ENCODE results near the gene TMEM11. TPM values are rescaled to one million over a fixed set of nuclear protein-coding genes. Genes with fewer than 3 reads are reported as not detected.

TMEM11 gene, protein sequence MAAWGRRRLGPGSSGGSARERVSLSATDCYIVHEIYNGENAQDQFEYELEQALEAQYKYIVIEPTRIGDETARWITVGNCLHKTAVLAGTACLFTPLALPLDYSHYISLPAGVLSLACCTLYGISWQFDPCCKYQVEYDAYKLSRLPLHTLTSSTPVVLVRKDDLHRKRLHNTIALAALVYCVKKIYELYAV
- total RNA-seq (24.7 and 25.3 TPM in 2 replicates), polyA plus RNA-seq (13.0 and 21.4 TPM in 2 replicates), polyA minus RNA-seq (18.8 and 24.3 TPM in 2 replicates)
- total RNA-seq (2013): 16.8 TPM

- Histone ChIP-seq H4K20me1 (ENCODE audit: control insufficient read depth, insufficient read depth, low read length, poor library complexity, severe bottlenecking) (peaks cover 48% of the 10 kb centered on the region), H3K27ac (ENCODE audit: low read length in 2 of 2) (peak within 1 kb of the TSS; percentile 85 to 91), H3K9me3 (ENCODE audit: control extremely low read depth in 1 of 3, control insufficient read depth in 2 of 3, insufficient read depth in 1 of 3, low read length in 2 of 3) (no peaks in the 10 kb centered on the region), H3K4me2 (replicated peaks; ENCODE audit: low read depth, low read length, poor library complexity, severe bottlenecking) (peak within 1 kb of the TSS; percentile 94), H3K4me3 (ENCODE audit: control extremely low read depth in 1 of 5, extremely low read depth in 1 of 5, insufficient read depth in 1 of 5, low read depth in 2 of 5, low read length in 4 of 5) (peak within 1 kb of the TSS; percentile 68 to 99 (median 89)), H3K9ac (ENCODE audit: low read length) (peak within 1 kb of the TSS; percentile 97), H2AFZ (ENCODE audit: insufficient read depth, low read depth, low read length, poor library complexity, severe bottlenecking) (peak within 1 kb of the TSS; percentile 99), H3K36me3 (replicated peaks in 1 of 2; ENCODE audit: control extremely low read depth in 1 of 2, control insufficient read depth in 1 of 2, extremely low read depth in 1 of 2, insufficient read depth in 2 of 2, low read length in 1 of 2) (peaks cover 0 to 18% of the 10 kb centered on the region in 2 experiments), H3K27me3 (replicated peaks in 1 of 4; ENCODE audit: control extremely low read depth in 1 of 4, control insufficient read depth in 3 of 4, insufficient read depth in 4 of 4, low read length in 3 of 4) (no peaks in the 10 kb centered on the region), H3K79me2 (ENCODE audit: control insufficient read depth, insufficient read depth, low read length) (peaks cover 82% of the 10 kb centered on the region), H3K4me1 (ENCODE audit: control insufficient read depth in 2 of 2, insufficient read depth in 2 of 2, low read length in 2 of 2) (peaks cover 31 to 37% of the 10 kb centered on the region in 2 donors)
- DNase-seq: peak; percentile 96
- intact Hi-C loops (cut with micrococcal nuclease): loop anchor here (1.0 to 2.0 kb wide), 9 partner anchors 39 to 1059 kb away; partner anchors contain the start of genes DHRS7B, NATD1 and USP22
- Mint-ChIP-seq H3K9me3 (ENCODE audit: insufficient read depth) (no peaks in the 10 kb centered on the region), H3K27ac (peak within 1 kb of the TSS; percentile 92), H3K4me3 (peak within 1 kb of the TSS; percentile 93), H3K4me1 (peaks cover 49% of the 10 kb centered on the region), H3K27me3 (no peaks in the 10 kb centered on the region)
- CTCF ChIA-PET: interaction anchor here (0.6 to 1.7 kb wide), 6 partner anchors 62 to 1354 kb away, joined by 3 to 6 read pairs (median 4); no protein-coding TSS in a partner anchor
- TF ChIP-seq, protein P1, sequence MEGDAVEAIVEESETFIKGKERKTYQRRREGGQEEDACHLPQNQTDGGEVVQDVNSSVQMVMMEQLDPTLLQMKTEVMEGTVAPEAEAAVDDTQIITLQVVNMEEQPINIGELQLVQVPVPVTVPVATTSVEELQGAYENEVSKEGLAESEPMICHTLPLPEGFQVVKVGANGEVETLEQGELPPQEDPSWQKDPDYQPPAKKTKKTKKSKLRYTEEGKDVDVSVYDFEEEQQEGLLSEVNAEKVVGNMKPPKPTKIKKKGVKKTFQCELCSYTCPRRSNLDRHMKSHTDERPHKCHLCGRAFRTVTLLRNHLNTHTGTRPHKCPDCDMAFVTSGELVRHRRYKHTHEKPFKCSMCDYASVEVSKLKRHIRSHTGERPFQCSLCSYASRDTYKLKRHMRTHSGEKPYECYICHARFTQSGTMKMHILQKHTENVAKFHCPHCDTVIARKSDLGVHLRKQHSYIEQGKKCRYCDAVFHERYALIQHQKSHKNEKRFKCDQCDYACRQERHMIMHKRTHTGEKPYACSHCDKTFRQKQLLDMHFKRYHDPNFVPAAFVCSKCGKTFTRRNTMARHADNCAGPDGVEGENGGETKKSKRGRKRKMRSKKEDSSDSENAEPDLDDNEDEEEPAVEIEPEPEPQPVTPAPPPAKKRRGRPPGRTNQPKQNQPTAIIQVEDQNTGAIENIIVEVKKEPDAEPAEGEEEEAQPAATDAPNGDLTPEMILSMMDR (IDR thresholded peaks at IDR 0.05): no peak
- TF ChIP-seq EZH2 (IDR thresholded peaks at IDR 0.05; ENCODE audit: borderline replicate concordance, insufficient read depth, low read depth, low read length, poor library complexity, severe bottlenecking): no peak
- peak; percentile 91 for ATAC-seq (ENCODE audit: low read depth)
- POLR2A ChIA-PET: interaction anchor here (0.7 to 1.6 kb wide), 3 partner anchors 39 to 171 kb away, joined by 3 to 5 read pairs (median 4); partner anchors contain the start of gene NATD1
- under 1% methylated on average over 76 of the region's 76 CpGs for WGBS (ENCODE audit: insufficient coverage)
Observed at GRCh38 chr17:21214015-21214776, at the start of gene TMEM11. Gene TMEM11 (minus strand): TSS chr17:21214161. CDS start chr17:21214152, 9 bp downstream.
